ENCODE measurements around the gene SMPD3. TPM values are rescaled to one million over a fixed set of nuclear protein-coding genes. Genes with fewer than 3 reads are reported as not detected.

Gene SMPD3
- total RNA-seq, 1 experiment from 2014 or later = 0.04 TPM

DNA sequence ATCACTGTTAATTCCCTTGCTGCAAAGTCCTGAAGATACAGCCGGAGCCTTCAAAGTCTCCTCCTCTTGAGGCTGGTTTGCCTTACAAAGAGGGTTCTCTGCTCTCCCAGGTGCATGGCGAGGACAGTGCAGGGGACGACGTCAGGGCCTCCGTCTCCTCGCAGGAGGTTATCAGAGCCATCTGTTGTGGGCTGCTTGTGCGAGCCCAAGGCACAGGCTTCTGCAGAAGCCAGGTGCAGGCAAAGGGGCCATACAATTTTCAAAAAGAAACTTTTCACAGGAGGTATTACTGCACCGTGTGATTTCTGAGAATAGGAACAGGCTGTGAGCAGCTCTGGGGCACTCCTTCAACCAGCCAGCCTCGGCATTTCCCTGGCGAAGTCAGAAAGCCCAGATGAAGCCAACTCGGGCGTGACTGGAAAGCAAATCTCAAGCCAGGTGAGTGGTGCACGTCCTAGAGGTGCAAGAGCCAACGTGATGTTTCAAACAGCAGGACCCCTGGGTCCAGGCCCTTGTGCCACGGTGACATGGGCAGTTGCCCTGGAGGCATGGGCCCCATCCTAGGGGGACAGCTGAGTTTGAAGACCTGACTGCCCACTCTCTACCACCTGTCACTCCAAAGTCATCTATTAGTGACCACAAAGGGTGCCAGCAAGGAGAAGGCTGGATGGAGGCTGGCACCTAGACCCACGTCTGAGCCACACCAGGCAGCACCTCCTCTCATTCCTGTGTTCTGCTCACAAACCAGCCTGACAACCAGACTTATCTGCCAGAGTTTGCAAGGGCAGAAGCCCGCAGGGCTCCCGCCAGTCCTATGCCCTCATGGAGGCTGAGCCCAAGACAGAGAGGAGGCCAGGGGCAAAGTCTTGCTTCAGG, 68.6 kb downstream of the SMPD3 start:
- Histone ChIP-seq H3K27me3 (no peaks in the 10 kb centered on the region; the same call in 1 of the 2 replicates), H3K4me3 (no peak overlapping the region), H3K9me3 (replicated peaks) (no peaks in the 10 kb centered on the region), H3K27ac (no peak overlapping the region), H3K4me1 (no peaks in the 10 kb centered on the region), H3K36me3 (no peaks in the 10 kb centered on the region)
- DNase-seq = no peak

DNA sequence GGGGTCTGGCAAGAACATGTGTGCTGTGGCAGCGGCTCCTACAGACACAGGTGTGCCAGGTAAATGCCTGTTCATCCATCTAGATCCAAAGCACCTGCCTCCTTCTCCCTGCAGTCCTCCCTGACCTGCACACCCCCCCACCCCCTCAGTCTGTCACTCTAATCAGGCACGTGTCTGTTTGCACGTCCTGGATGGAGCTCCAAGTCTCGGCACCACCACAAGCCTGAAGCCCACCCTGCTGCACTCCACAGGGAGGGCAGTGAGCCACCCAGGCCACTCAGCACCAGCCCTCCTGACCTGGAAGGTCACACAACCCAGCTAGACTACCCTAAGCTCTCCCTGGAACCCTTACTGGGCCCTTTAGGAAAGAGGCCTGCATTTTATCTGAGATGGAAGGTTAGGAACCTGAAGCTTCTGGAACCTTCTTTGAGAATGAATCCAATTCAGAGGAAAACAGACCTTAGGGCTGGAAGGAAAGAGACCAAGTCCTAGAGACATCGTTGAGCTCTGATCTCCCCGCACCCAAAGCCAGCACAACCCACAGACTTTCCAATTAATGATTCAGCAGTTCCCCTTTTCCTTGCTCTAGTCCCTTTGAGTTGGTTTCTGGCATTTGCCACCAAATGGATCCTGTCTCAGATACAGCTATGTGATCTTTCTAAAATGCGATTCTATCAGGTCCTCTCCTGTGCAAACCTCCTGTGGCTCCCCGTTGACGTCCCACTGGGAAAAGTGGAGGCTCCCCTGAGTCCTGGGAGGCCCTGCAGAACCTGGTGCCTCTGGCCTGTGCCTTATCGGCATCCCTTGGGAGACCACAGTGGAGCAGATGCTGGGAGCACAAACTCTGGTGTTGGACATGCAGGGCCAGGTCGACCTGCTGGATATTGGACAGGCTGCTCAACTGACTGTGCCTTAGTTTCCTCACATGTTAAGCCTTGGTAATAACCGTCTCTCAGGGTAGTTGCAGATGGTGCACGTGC, 69.6 kb downstream of the SMPD3 start:
- H3K9me3 ChIP-seq (replicated peaks) = no peaks in the 10 kb centered on the region
- no peak for DNase-seq
- H3K4me3 ChIP-seq = no peak overlapping the region
- H3K4me1 ChIP-seq = no peaks in the 10 kb centered on the region
- no peaks in the 10 kb centered on the region for H3K36me3 ChIP-seq
- no peaks in the 10 kb centered on the region; the same call in 1 of the 2 replicates for H3K27me3 ChIP-seq
- no peak overlapping the region for H3K27ac ChIP-seq

DNA sequence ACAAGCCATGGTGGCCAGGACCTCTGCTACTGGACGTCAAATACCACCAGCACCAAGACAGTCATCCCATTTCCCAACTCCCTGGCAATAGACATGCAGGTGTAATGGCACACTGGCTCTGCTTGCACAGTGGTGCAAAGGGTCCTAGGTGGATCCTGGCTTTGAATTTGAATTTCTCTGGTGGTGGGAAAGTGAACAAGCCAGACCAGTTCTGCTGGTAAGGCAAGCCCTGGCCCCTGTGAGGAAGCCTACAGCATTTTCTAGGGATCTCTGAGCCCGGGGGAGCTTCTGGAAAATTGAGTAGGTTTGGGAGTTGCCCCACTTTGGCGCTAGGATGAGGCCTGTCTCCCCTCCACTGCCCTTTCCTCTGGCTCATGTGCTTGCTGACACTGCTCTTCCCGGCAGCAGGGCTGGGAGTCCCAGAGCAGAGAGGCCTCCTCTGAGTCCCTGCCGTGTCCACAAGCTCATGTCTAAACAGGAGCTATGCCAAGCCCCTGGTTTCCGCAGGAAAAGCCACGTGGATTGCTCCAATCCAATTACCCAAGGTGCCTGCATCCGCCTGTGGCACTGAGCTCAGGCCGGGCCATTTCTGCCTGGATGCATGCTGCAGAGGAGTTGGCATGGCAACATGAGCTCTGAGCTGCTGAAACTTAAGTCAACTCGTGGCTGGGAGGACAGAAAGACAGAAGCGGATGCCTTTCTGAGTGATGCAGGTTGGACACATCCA, 70.5 kb downstream of the SMPD3 start:
- no peak for DNase-seq
- H3K4me1 ChIP-seq = no peaks in the 10 kb centered on the region
- H3K27me3 ChIP-seq = no peaks in the 10 kb centered on the region; the same call in 1 of the 2 replicates
- H3K36me3 ChIP-seq = no peaks in the 10 kb centered on the region
- no peaks in the 10 kb centered on the region for H3K9me3 ChIP-seq (replicated peaks)
- no peak overlapping the region for H3K27ac ChIP-seq
- H3K4me3 ChIP-seq = no peak overlapping the region

DNA sequence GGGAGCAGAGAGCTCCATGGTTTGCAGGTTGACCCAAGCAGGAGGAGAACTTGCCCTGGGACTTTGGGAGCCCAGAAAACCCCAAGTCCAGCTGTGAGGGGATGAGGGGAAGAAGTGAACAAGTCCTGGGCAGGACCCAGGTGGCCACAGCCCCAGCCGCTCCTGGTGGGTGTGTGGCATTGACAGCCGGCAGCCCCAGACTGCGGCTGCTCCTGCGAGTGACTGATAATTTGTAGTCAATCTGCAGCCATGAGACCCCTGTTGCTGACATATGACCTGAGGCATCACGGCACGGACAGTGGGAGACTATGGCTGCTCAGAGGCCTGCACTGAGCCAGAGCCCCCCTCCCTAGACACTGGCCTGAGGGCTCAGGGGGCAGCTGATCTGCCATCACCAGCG, 71.1 kb downstream of the SMPD3 start:
- no peak for DNase-seq
- no peak overlapping the region for H3K27ac ChIP-seq
- H3K9me3 ChIP-seq (replicated peaks) = no peaks in the 10 kb centered on the region
- H3K27me3 ChIP-seq = no peaks in the 10 kb centered on the region; the same call in 1 of the 2 replicates
- H3K4me1 ChIP-seq = no peaks in the 10 kb centered on the region
- no peak overlapping the region for H3K4me3 ChIP-seq
- H3K36me3 ChIP-seq = no peaks in the 10 kb centered on the region

DNA sequence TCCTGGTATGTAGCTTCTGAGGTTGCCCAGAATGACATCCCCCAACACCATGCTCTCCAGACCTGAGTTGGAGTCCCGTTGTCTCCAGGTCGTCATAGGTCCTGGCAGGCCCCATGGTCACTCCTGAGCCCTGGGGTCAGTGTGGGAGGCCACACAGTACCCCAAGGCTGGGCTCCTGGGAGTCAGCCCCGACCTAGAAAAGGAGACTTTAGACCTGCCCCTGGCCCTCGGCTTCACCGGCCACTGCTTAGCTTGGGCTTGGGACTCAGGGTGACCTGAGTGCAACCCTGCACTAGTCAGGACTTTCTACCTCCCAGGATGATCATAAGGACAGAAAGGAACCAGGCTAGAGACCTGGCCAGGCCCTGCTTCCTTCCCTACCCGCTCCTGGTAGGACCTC, 71.7 kb downstream of the SMPD3 start:
- no peak overlapping the region for H3K4me3 ChIP-seq
- no peaks in the 10 kb centered on the region for H3K9me3 ChIP-seq (replicated peaks)
- no peaks in the 10 kb centered on the region for H3K4me1 ChIP-seq
- H3K27me3 ChIP-seq = no peaks in the 10 kb centered on the region; the same call in 1 of the 2 replicates
- DNase-seq = no peak
- H3K36me3 ChIP-seq = no peaks in the 10 kb centered on the region
- no peak overlapping the region for H3K27ac ChIP-seq

DNA sequence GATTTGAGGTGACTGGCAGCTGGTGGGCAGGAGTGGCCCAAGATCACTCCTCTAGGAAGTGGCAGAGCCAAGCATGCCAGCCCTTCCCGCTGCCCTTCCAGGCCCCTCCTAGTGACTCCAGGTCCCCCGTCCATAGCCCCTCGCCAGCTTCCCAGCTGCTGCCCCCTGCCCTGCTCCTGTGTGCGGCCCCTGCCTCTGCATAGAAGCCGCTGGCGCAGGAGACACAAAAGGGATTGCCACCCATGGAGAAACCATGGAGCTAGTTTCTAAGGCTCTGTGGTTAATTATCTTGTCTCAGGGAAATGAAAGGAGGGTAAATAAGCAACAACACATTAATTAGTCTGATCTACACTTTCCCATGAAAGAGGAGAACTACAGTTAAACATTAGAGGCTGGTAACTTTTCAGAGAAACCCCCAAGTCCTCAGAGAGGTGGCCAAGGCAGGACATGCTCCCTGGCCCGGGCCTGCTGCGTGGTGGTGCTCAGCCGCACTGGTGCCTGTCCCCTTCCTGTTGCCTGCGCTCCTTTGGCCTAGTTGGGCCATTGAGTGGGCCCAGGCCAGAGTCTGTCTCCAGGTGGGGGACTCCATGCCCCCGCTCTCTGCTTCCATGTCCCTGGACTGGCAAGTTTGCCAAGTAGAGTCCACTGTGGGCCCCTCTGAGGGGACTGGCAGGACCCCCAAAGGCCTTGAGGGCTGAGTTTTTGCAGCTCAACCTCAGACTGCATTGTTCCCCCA, 72.3 kb downstream of the SMPD3 start:
- H3K27ac ChIP-seq = no peak overlapping the region
- H3K27me3 ChIP-seq = no peaks in the 10 kb centered on the region; the same call in 1 of the 2 replicates
- no peaks in the 10 kb centered on the region for H3K36me3 ChIP-seq
- no peak for DNase-seq
- no peaks in the 10 kb centered on the region for H3K9me3 ChIP-seq (replicated peaks)
- H3K4me1 ChIP-seq = no peaks in the 10 kb centered on the region
- no peak overlapping the region for H3K4me3 ChIP-seq

DNA sequence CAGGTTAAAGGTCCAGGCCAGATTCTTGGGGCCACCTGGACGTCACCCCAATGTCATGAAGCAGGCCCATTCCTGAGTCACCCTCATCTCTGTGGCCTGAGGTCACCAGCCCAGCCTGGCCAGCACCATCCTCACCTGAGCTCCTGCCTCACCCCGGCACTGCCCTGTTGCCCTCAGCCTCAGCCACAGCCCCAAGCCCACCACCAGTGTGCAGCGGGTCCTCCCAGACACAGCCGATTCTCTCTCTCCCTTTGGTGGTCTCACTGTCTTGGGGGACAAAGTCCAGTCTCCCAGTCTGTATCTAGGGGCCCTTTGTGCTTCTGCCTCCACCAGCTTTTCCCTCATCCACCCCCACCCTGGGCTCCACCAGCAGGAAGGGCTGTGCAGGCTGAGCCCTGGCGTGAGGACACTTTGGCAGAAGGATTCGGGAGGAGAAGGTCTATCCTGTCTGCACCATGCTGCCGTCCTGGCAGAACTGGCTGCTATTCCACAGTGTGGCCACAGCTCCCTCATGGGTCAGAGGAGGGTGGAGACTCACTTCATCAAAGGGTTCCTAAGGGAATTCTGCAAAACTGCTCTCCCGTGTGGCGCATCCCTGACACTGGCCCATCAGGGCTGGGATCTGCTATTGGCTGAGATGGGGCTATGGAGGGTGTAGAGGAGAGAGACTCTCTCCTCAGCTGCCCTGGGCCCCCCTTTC, 73.2 kb downstream of the SMPD3 start:
- Histone ChIP-seq H3K4me3 (no peak overlapping the region), H3K27ac (no peak overlapping the region), H3K27me3 (no peaks in the 10 kb centered on the region; the same call in 1 of the 2 replicates), H3K36me3 (no peaks in the 10 kb centered on the region), H3K4me1 (no peaks in the 10 kb centered on the region), H3K9me3 (replicated peaks) (no peaks in the 10 kb centered on the region)
- DNase-seq = no peak

DNA sequence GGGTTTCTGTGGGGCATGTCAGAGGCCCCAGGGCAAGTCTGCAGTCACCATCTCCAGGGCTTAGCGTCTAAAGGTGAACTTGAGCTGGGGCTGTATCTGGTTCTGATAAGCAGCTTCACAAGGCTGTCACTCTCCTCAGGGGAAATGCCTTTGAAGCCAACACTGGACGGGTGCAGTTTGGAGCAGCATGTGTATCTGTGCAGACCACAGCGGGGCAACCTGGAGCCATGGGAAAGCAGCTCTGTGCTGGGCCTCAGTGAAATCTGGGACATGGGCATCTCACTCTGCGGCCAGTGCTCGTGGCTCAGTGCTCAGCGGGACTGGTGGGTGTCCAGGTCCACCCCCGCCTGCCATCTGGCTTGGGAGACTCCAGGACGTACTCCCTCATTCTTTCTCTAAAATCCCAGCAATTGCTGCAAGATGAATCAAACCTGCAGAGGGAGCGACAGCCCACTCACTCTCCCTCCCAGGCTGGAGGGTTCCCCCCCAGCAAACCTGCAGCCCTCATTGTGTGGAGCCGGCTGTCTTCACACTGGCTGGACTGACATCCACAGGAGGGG, 74.0 kb downstream of the SMPD3 start:
- Histone ChIP-seq H3K4me1 (no peaks in the 10 kb centered on the region), H3K36me3 (no peaks in the 10 kb centered on the region), H3K27me3 (no peaks in the 10 kb centered on the region; the same call in 1 of the 2 replicates), H3K27ac (no peak overlapping the region), H3K9me3 (replicated peaks) (no peaks in the 10 kb centered on the region), H3K4me3 (no peak overlapping the region)
- no peak for DNase-seq

DNA sequence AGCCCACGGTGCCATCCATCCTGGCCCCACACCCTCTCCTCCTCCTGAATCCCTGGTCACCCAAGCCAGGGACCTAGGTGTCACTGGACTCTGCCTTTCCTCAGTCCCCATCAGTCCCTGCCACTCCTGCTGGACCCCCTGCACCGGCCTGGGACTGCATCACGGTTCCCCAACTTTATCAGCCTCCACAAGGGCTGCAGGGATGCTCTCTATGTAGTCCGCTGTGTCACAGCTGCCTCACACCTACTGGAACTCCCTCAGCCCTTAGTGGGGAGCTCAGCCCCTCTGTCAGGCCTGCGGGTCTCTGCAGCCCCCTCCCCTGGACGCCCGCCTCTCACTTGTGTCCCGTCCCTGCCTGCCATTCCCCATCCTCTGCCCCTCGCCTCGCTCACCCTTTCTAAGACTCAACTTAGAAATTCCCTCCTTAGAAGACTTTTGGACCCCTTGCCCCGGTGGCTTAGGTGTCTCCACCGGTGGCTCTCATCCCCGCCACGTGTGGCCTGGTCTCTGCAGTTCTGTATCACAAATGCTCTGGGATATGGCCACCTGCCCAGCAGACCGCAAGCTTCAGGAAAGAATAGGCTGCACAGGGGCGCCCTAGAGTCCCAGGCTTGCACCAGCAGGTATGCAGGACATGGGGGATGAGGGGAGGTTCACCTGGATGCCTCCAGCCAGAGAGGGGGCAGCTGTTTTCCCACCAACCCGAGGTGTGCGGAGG, 74.6 kb downstream of the SMPD3 start:
- H3K27ac ChIP-seq = no peak overlapping the region
- H3K9me3 ChIP-seq (replicated peaks) = no peaks in the 10 kb centered on the region
- no peak overlapping the region for H3K4me3 ChIP-seq
- no peak for DNase-seq
- no peaks in the 10 kb centered on the region for H3K4me1 ChIP-seq
- no peaks in the 10 kb centered on the region for H3K36me3 ChIP-seq
- no peaks in the 10 kb centered on the region; the same call in 1 of the 2 replicates for H3K27me3 ChIP-seq

DNA sequence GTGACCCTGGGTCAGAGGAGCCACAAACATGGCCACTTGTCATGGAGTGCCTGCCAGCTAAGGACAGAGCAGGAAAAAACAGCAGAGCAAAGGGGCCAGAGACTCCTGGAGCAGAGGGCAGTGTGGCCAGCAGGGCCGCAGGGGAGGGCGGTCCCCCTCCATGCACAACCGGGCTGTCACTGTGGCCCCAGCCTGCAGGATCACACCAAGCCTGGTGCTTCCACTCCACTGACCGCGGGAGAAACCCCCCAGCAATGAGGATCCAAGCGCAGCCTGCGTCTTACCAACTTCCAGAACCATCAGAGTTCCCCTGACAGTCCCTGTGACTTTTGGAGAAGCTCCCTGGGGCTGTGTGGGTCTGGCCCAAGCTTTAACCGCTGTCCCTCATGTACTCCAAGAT, 75.5 kb downstream of the SMPD3 start:
- H3K9me3 ChIP-seq (replicated peaks) = no peaks in the 10 kb centered on the region
- DNase-seq = no peak
- no peaks in the 10 kb centered on the region for H3K36me3 ChIP-seq
- H3K27ac ChIP-seq = no peak overlapping the region
- no peak overlapping the region for H3K4me3 ChIP-seq
- H3K4me1 ChIP-seq = no peaks in the 10 kb centered on the region
- H3K27me3 ChIP-seq = no peaks in the 10 kb centered on the region; the same call in 1 of the 2 replicates

DNA sequence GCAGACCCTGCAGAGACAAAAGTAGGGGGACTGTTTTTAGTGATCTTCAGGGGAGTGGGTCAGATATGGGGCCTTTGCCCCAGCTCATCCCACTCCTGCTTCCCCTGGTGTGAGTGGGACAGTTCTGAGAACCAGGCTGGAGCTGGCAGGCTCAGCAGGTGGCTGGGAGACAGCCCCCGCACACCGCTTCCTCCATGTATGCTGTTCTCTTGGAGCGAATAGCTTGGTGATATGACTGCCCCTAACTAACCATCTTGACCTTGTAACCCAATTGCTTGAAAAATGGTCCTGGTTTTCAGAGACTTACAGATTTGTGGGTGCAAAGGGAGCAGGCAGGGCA, 76.0 kb downstream of the SMPD3 start:
- H3K36me3 ChIP-seq = no peaks in the 10 kb centered on the region
- no peak for DNase-seq
- H3K27ac ChIP-seq = no peak overlapping the region
- H3K9me3 ChIP-seq (replicated peaks) = no peaks in the 10 kb centered on the region
- H3K27me3 ChIP-seq = no peaks in the 10 kb centered on the region; the same call in 1 of the 2 replicates
- H3K4me3 ChIP-seq = no peak overlapping the region
- no peaks in the 10 kb centered on the region for H3K4me1 ChIP-seq

DNA sequence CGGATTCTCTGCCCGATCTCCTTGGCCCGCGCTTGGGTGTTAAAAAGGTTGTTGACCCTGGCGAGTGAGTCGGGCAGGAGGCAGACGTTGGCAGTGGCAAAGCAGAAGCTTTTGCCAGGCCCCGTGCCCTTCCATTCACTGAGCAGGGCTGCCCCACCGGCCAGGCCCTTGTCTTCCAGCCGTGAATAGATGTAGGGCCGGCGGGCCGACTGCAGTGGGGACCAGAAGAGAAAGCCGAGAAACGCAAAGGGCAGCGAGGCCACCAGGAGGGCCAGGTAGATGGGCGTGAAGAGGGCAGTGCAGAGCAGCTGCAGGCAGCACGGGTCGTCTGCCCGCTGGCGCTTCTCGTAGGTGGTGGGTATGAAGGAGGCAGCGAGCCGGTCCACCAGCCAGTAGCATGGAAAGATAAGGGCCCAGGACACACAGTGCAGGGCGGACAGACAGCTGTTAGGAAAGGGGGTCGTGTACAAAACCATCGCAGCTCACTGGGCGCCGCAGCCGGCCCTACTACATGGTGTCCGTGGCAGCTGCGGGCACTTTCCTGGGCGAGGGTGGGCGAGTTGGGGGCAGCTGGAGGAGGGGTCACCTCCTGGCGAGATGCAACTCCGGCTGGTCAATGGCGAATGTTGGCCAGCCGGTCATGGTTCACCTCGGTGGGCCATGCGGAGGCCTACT, 76.5 kb downstream of the SMPD3 start:
- Histone ChIP-seq H3K9me3 (replicated peaks) (no peaks in the 10 kb centered on the region), H3K27me3 (no peaks in the 10 kb centered on the region; the same call in 1 of the 2 replicates), H3K4me3 (no peak overlapping the region), H3K36me3 (no peaks in the 10 kb centered on the region), H3K27ac (no peak overlapping the region), H3K4me1 (no peaks in the 10 kb centered on the region)
- no peak for DNase-seq
